ENCODE results near the gene FTO.

DNA sequence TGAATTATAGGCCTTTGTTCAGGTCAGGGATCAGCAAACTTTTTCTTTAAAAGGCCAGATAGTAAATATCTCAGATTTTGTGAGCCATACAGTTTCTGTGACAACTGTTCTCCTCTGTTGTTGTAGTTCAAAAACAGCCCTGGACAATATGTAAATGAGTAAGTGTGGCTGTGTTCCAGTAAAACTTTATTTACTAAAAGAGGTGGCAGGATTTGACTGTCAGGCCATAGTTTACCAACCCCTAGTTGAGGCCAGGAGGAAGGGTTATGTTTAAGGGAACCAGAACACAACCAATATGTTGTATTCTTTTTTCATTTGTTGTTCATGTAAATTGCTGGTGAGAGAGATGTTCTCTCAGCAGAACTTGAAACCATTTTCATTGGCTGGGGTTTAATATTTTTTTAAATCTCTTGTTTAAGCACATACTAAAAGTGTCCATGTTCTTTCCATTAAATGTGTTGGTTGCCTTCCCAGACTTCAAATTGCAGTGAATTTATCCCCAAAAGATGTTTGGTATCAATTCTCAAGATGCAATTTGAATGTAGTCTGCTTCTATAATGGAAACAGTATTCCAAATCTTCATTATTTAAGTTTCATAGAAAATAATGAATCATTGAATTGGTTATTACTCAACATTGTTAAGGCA is 260.3 kb downstream of the FTO start:
- TF ChIP-seq CBX5 (IDR thresholded peaks at IDR 0.05; ENCODE audit: low read depth, low read length) (no peak), RAD21 (IDR thresholded peaks at IDR 0.05 in 1 of 2, conservative IDR thresholded peaks at IDR 0.05 in 1 of 2; ENCODE audit: low read depth in 2 of 2, low read length in 2 of 2) (no peak), YY1 (IDR thresholded peaks at IDR 0.05; ENCODE audit: low read depth, low read length) (no peak), RNF2 (IDR thresholded peaks at IDR 0.05; ENCODE audit: borderline replicate concordance, low read depth, low read length, missing control alignments, poor library complexity, severe bottlenecking) (no peak), RBBP5 (IDR thresholded peaks at IDR 0.05; ENCODE audit: borderline replicate concordance, low read depth, low read length) (no peak), HDAC6 (IDR thresholded peaks at IDR 0.05; ENCODE audit: low read depth, low read length) (no peak), CHD2 (IDR thresholded peaks at IDR 0.05; ENCODE audit: low read length) (no peak), CREB1 (IDR thresholded peaks at IDR 0.05) (no peak), KDM5A (IDR thresholded peaks at IDR 0.05; ENCODE audit: low read length) (no peak)
- TF ChIP-seq, protein P1, sequence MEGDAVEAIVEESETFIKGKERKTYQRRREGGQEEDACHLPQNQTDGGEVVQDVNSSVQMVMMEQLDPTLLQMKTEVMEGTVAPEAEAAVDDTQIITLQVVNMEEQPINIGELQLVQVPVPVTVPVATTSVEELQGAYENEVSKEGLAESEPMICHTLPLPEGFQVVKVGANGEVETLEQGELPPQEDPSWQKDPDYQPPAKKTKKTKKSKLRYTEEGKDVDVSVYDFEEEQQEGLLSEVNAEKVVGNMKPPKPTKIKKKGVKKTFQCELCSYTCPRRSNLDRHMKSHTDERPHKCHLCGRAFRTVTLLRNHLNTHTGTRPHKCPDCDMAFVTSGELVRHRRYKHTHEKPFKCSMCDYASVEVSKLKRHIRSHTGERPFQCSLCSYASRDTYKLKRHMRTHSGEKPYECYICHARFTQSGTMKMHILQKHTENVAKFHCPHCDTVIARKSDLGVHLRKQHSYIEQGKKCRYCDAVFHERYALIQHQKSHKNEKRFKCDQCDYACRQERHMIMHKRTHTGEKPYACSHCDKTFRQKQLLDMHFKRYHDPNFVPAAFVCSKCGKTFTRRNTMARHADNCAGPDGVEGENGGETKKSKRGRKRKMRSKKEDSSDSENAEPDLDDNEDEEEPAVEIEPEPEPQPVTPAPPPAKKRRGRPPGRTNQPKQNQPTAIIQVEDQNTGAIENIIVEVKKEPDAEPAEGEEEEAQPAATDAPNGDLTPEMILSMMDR (IDR thresholded peaks at IDR 0.05; ENCODE audit: control extremely low read depth in 1 of 3, insufficient read depth in 1 of 3, low read depth in 1 of 3, low read length in 3 of 3) = no peak

Data from H1 (cell line).